SU-DHL-6 (cell line): ENCODE data around the gene ASPRV1.

ENCODE experiments used
- EZH2phosphoT487 ChIP-seq: fragments of 200-600 bp; sonication (generic), shearing (Covaris generic); conservative IDR thresholded peaks from 2 replicates; pipeline ENCODE4 v1.6.1; 2018; ENCODE audit warnings: mild to moderate bottlenecking, antibody characterized with exemption, low read length, moderate library complexity, mixed read lengths
- TF ChIP-seq, protein P1 (sequence below): fragments of 200-600 bp; sonication (generic); IDR thresholded peaks from one replicate; pipeline ENCODE4 v1.5.1; 2017; ENCODE audit warnings: antibody characterized with exemption, mild to moderate bottlenecking, low read length, moderate library complexity; ENCODE audit not compliant: insufficient read depth, poor library complexity, severe bottlenecking

DNA sequence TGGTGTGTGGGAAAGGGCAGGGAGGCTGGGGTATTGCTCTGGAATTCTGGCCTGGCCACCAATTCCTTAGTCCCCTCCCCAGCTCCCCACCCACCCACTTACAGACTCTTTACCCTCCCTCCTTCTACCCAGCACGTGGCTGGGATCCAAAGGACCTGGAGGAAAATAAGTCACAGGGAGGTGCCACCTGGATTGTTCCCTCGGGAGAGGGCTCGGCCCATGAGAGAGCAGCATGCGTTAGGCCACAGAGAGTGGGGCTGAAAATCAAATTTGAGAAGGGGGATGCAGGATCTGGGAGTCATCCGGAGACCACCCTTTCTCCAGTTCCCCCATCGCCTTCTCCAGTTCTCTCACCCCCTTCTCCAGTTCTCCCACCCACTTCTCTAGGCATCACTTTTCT, 3.0 kb downstream of the ASPRV1 start:
- TF ChIP-seq, protein P1, sequence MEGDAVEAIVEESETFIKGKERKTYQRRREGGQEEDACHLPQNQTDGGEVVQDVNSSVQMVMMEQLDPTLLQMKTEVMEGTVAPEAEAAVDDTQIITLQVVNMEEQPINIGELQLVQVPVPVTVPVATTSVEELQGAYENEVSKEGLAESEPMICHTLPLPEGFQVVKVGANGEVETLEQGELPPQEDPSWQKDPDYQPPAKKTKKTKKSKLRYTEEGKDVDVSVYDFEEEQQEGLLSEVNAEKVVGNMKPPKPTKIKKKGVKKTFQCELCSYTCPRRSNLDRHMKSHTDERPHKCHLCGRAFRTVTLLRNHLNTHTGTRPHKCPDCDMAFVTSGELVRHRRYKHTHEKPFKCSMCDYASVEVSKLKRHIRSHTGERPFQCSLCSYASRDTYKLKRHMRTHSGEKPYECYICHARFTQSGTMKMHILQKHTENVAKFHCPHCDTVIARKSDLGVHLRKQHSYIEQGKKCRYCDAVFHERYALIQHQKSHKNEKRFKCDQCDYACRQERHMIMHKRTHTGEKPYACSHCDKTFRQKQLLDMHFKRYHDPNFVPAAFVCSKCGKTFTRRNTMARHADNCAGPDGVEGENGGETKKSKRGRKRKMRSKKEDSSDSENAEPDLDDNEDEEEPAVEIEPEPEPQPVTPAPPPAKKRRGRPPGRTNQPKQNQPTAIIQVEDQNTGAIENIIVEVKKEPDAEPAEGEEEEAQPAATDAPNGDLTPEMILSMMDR = no peak
- TF ChIP-seq EZH2phosphoT487 = no peak
